OCI-LY1 (cell line): ENCODE data around the gene CAMTA1.

Experiments
- EZH2 ChIP-seq: fragments of 200-600 bp; sonication (generic), shearing (Covaris generic); IDR thresholded peaks from 2 replicates; pipeline ENCODE4 v1.8.0; 2017; ENCODE audit warnings: borderline replicate concordance, mixed run types, mild to moderate bottlenecking, antibody characterized with exemption, low read length, moderate library complexity, mixed read lengths
- TF ChIP-seq, protein P1 (sequence below): fragments of 200-600 bp; sonication (generic), shearing (Covaris generic); IDR thresholded peaks from 2 replicates; pipeline ENCODE4 v1.5.1; 2017; ENCODE audit warnings: mild to moderate bottlenecking, antibody characterized with exemption, low read length, moderate library complexity, mixed read lengths

DNA sequence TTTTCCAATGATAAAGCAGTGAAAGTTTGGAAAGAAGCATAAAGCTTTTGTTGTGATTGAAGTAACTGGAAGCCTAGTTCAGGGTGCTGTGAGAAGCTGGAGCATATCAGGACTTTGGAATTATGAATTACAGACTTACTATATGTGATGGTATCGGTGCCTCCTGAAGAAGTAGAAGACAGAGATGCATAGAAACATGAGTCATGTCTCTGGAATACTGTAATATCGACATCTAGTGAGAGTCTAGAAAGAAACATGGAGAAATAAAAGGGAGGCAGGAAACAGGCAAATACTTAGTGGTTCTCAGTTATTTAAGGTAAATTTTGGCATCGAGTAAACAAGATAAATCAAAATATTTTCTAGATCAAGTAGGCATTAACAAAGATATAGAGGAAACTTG lies 103.0 kb downstream of the CAMTA1 start:
- TF ChIP-seq, protein P1, sequence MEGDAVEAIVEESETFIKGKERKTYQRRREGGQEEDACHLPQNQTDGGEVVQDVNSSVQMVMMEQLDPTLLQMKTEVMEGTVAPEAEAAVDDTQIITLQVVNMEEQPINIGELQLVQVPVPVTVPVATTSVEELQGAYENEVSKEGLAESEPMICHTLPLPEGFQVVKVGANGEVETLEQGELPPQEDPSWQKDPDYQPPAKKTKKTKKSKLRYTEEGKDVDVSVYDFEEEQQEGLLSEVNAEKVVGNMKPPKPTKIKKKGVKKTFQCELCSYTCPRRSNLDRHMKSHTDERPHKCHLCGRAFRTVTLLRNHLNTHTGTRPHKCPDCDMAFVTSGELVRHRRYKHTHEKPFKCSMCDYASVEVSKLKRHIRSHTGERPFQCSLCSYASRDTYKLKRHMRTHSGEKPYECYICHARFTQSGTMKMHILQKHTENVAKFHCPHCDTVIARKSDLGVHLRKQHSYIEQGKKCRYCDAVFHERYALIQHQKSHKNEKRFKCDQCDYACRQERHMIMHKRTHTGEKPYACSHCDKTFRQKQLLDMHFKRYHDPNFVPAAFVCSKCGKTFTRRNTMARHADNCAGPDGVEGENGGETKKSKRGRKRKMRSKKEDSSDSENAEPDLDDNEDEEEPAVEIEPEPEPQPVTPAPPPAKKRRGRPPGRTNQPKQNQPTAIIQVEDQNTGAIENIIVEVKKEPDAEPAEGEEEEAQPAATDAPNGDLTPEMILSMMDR, result no peak
- TF ChIP-seq EZH2, result no peak
